Karpas-422 (cell line): Measurements from ENCODE around the gene BAG3. TPM values are rescaled to one million over a fixed set of nuclear protein-coding genes. Genes with fewer than 3 reads are reported as not detected.

Experiments used
- DNase-seq: peaks from one replicate; pipeline ENCODE4 v3.0.0-alpha.2; 2015
- H2AFZ ChIP-seq: fragments of 200-600 bp; sonication (generic); 2 replicates; pipeline ENCODE4 v1.6.1; 2014; ENCODE audit warnings: antibody characterized with exemption, low read length, mixed read lengths
- H3K27ac ChIP-seq: fragments of 200-600 bp; sonication (generic); 2 replicates; pipeline ENCODE4 v1.5.1; 2014; ENCODE audit warnings: mild to moderate bottlenecking, low read length, moderate library complexity
- H3K27me3 ChIP-seq: fragments of 200-600 bp; sonication (generic); 2 replicates; pipeline ENCODE4 v1.6.1; 2014; ENCODE audit warnings: low read length, mixed read lengths
- H3K36me3 ChIP-seq: fragments of 200-600 bp; sonication (generic); 2 replicates; pipeline ENCODE4 v1.6.1; 2014; ENCODE audit warnings: low read length, mixed read lengths; ENCODE audit not compliant: insufficient read depth
- H3K4me1 ChIP-seq: fragments of 200-600 bp; sonication (generic); 2 replicates; pipeline ENCODE4 v1.6.1; 2014; ENCODE audit warnings: mild to moderate bottlenecking, low read length, mixed read lengths
- H3K4me2 ChIP-seq: fragments of 200-600 bp; sonication (generic); 2 replicates; pipeline ENCODE4 v1.6.1; 2014; ENCODE audit warnings: low read length, low read depth, mild to moderate bottlenecking; ENCODE audit not compliant: poor library complexity, severe bottlenecking
- H3K4me3 ChIP-seq: fragments of 200-600 bp; sonication (generic); 2 replicates; pipeline ENCODE4 v1.5.1; 2014; ENCODE audit warnings: mild to moderate bottlenecking, antibody characterized with exemption, low read length, mixed read lengths
- H3K79me2 ChIP-seq: fragments of 200-600 bp; sonication (generic); 2 replicates; pipeline ENCODE4 v1.6.1; 2014; ENCODE audit warnings: mild to moderate bottlenecking, low read length, mixed read lengths
- H3K9ac ChIP-seq: fragments of 200-600 bp; sonication (generic); 2 replicates; pipeline ENCODE4 v1.6.0; 2014; ENCODE audit warnings: low read length
- H3K9me2 ChIP-seq: fragments of 200-600 bp; sonication (generic), shearing (Covaris generic); replicated peaks from 2 replicates; pipeline ENCODE4 v1.6.0; 2014; ENCODE audit warnings: mild to moderate bottlenecking, low read length, moderate library complexity; ENCODE audit not compliant: insufficient read depth
- H3K9me3 ChIP-seq: fragments of 300-700, 200-600 bp; sonication (generic); 2 replicates; pipeline ENCODE4 v1.6.1; 2014; ENCODE audit warnings: low read length, mixed read lengths
- H4K20me1 ChIP-seq: fragments of 200-600 bp; sonication (generic); 2 replicates; pipeline ENCODE4 v1.6.1; 2014; ENCODE audit warnings: mild to moderate bottlenecking, antibody characterized with exemption, low read length, low read depth; ENCODE audit not compliant: insufficient read depth
- total RNA-seq: library from RNA; depleted of rRNA; stranded (reverse); fragments of >200 nt; shearing (Covaris generic); gene quantifications from 2 replicates; pipeline ENCODE4 v1.2.3, GENCODE V29; 2014; ENCODE audit warnings: low replicate concordance

The BAG3 gene
- total RNA-seq, 1 experiment from 2014 or later: 1.4 TPM

- Histone ChIP-seq H3K4me1 (no peaks in the 10 kb centered on the region), H2AFZ (no peak overlapping the region), H3K4me3 (no peak overlapping the region), H4K20me1 (no peaks in the 10 kb centered on the region), H3K9me3 (no peaks in the 10 kb centered on the region), H3K9ac (no peak overlapping the region), H3K27me3 (no peaks in the 10 kb centered on the region), H3K79me2 (no peaks in the 10 kb centered on the region), H3K27ac (no peak overlapping the region), H3K36me3 (no peaks in the 10 kb centered on the region), H3K4me2 (no peak overlapping the region), H3K9me2 (no peaks in the 10 kb centered on the region)
- DNase-seq: no peak
Observed at GRCh38 chr10:119715628-119716505, 64.7 kb downstream of the BAG3 start.

GRCh38 chr10:119723161-119723560 is 72.0 kb downstream of the BAG3 start:
- peaks cover 25% of the 10 kb centered on the region for H3K4me1 ChIP-seq
- H3K9me2 ChIP-seq: no peaks in the 10 kb centered on the region
- no peaks in the 10 kb centered on the region for H3K9me3 ChIP-seq
- H3K79me2 ChIP-seq: no peaks in the 10 kb centered on the region
- no peak overlapping the region for H2AFZ ChIP-seq
- no peaks in the 10 kb centered on the region for H3K27me3 ChIP-seq
- H3K36me3 ChIP-seq: no peaks in the 10 kb centered on the region
- H3K4me3 ChIP-seq: no peak overlapping the region
- H4K20me1 ChIP-seq: no peaks in the 10 kb centered on the region
- DNase-seq: no peak
- no peak overlapping the region for H3K9ac ChIP-seq
- no peak overlapping the region for H3K27ac ChIP-seq
- no peak overlapping the region for H3K4me2 ChIP-seq

- no peak for DNase-seq
- H3K27ac ChIP-seq: no peak overlapping the region
- no peak overlapping the region for H3K4me2 ChIP-seq
- H3K9ac ChIP-seq: no peak overlapping the region
- no peaks in the 10 kb centered on the region for H3K27me3 ChIP-seq
- H3K36me3 ChIP-seq: no peaks in the 10 kb centered on the region
- H3K9me3 ChIP-seq: no peaks in the 10 kb centered on the region
- H3K4me1 ChIP-seq: peaks cover 25% of the 10 kb centered on the region
- H3K9me2 ChIP-seq: no peaks in the 10 kb centered on the region
- H3K79me2 ChIP-seq: no peaks in the 10 kb centered on the region
- H4K20me1 ChIP-seq: no peaks in the 10 kb centered on the region
- H3K4me3 ChIP-seq: no peak overlapping the region
- H2AFZ ChIP-seq: no peak overlapping the region
Observed at GRCh38 chr10:119723624-119724023, 72.4 kb downstream of the BAG3 start.

GRCh38 chr10:119724593-119725516 is 73.7 kb downstream of the BAG3 start:
- no peaks in the 10 kb centered on the region for H3K79me2 ChIP-seq
- no peaks in the 10 kb centered on the region for H3K27me3 ChIP-seq
- H3K36me3 ChIP-seq: no peaks in the 10 kb centered on the region
- H3K4me3 ChIP-seq: peak overlapping the region; percentile 82
- H3K9ac ChIP-seq: peak overlapping the region; percentile 86
- H3K4me1 ChIP-seq: peaks cover 25% of the 10 kb centered on the region
- H2AFZ ChIP-seq: peak overlapping the region; percentile 73
- peak overlapping the region; percentile 97 for H3K4me2 ChIP-seq
- DNase-seq: peak; percentile 72
- H3K27ac ChIP-seq: 0 out of 2 replicates have a peak overlapping the region, but pooled peaks have one; percentile 35
- H3K9me2 ChIP-seq: no peaks in the 10 kb centered on the region
- H4K20me1 ChIP-seq: no peaks in the 10 kb centered on the region
- no peaks in the 10 kb centered on the region for H3K9me3 ChIP-seq

GRCh38 chr10:119725517-119725827 is 74.3 kb downstream of the BAG3 start:
- Histone ChIP-seq H3K9ac (peak overlapping the region; percentile 86), H3K79me2 (no peaks in the 10 kb centered on the region), H3K27ac (0 out of 2 replicates have a peak overlapping the region, but pooled peaks have one; percentile 35), H3K27me3 (no peaks in the 10 kb centered on the region), H4K20me1 (no peaks in the 10 kb centered on the region), H3K4me2 (peak overlapping the region; percentile 97), H3K36me3 (no peaks in the 10 kb centered on the region), H3K4me3 (peak overlapping the region; percentile 82), H3K4me1 (peaks cover 25% of the 10 kb centered on the region), H2AFZ (peak overlapping the region; percentile 73), H3K9me3 (no peaks in the 10 kb centered on the region), H3K9me2 (no peaks in the 10 kb centered on the region)
- DNase-seq: no peak

- H4K20me1 ChIP-seq: no peaks in the 10 kb centered on the region
- no peaks in the 10 kb centered on the region for H3K9me3 ChIP-seq
- H3K4me1 ChIP-seq: peaks cover 25% of the 10 kb centered on the region
- H3K9me2 ChIP-seq: no peaks in the 10 kb centered on the region
- peak within 1 kb of the TSS; percentile 82 for H3K4me3 ChIP-seq
- peak; percentile 98 for DNase-seq
- H3K4me2 ChIP-seq: peak within 1 kb of the TSS; percentile 97
- H3K27ac ChIP-seq: 0 out of 2 replicates have a peak within 1 kb of the TSS, but pooled peaks have one; percentile 35
- H3K9ac ChIP-seq: peak within 1 kb of the TSS; percentile 86
- no peaks in the 10 kb centered on the region for H3K36me3 ChIP-seq
- peak within 1 kb of the TSS; percentile 89 for H2AFZ ChIP-seq
- H3K27me3 ChIP-seq: no peaks in the 10 kb centered on the region
- no peaks in the 10 kb centered on the region for H3K79me2 ChIP-seq
Observed at GRCh38 chr10:119725828-119726675, 74.9 kb downstream of the BAG3 start, which contains the start of gene INPP5F. INPP5F (plus strand) TSS chr10:119726050; CDS start chr10:119726263, 213 bp downstream.

GRCh38 chr10:119726676-119727261 is 75.6 kb downstream of the BAG3 start:
- no peaks in the 10 kb centered on the region for H3K27me3 ChIP-seq
- H3K27ac ChIP-seq: no peak overlapping the region
- H2AFZ ChIP-seq: peak overlapping the region; percentile 89; the same call in 1 of the 2 replicates
- no peaks in the 10 kb centered on the region for H4K20me1 ChIP-seq
- H3K4me3 ChIP-seq: peak overlapping the region; percentile 82
- H3K79me2 ChIP-seq: no peaks in the 10 kb centered on the region
- no peaks in the 10 kb centered on the region for H3K36me3 ChIP-seq
- peak overlapping the region; percentile 86 for H3K9ac ChIP-seq
- peak overlapping the region; percentile 97 for H3K4me2 ChIP-seq
- H3K9me2 ChIP-seq: no peaks in the 10 kb centered on the region
- no peaks in the 10 kb centered on the region for H3K9me3 ChIP-seq
- DNase-seq: no peak
- H3K4me1 ChIP-seq: peaks cover 25% of the 10 kb centered on the region
